ENCODE results near the gene LKAAEAR1. TPM values are rescaled to one million over a fixed set of nuclear protein-coding genes. Genes with fewer than 3 reads are reported as not detected.

The LKAAEAR1 gene
- total and polyA plus RNA-seq, 2 of the 13 experiments (the other 11 are each of a cell fraction or from before 2014, with no cell fraction given): not detected

GRCh38 chr20:64062596-64063388 is 21.4 kb downstream of the LKAAEAR1 start, which contains the start of gene TCEA2 (continued):
- TF ChIP-seq CHD4 (IDR thresholded peaks at IDR 0.05; ENCODE audit: borderline replicate concordance, low read length) (no peak), ZNF512B (CRISPR knock-in tag; IDR thresholded peaks at IDR 0.05; ENCODE audit: borderline replicate concordance) (no peak), ZNF274 (CRISPR knock-in tag; IDR thresholded peaks at IDR 0.05) (peak; percentile 98), DZIP1 (CRISPR knock-in tag; IDR thresholded peaks at IDR 0.05) (peak; percentile 97), ZNF850 (CRISPR knock-in tag; conservative IDR thresholded peaks at IDR 0.05) (peak; percentile 66; the same call in 1 of the 2 replicates), ZNF282 (IDR thresholded peaks at IDR 0.05; ENCODE audit: partially characterized antibody) (no peak), DMAP1 (CRISPR knock-in tag; IDR thresholded peaks at IDR 0.05) (peak; percentile 83), MIER2 (CRISPR knock-in tag; IDR thresholded peaks at IDR 0.05) (peak; percentile 81; the same call in 1 of the 2 replicates), ZNF33B (CRISPR knock-in tag; IDR thresholded peaks at IDR 0.05) (peak; percentile 97), RBM39 (IDR thresholded peaks at IDR 0.05; ENCODE audit: low read depth, low read length, poor library complexity, severe bottlenecking) (peak; percentile 92), RAD21 (CRISPR knock-in tag; IDR thresholded peaks at IDR 0.05) (peak; percentile 40; the same call in 1 of the 2 replicates), RFXANK (CRISPR knock-in tag; IDR thresholded peaks at IDR 0.05) (peak; percentile 91), NFRKB (IDR thresholded peaks at IDR 0.05) (no peak), GPBP1L1 (CRISPR knock-in tag; IDR thresholded peaks at IDR 0.05) (no peak), MAFK (conservative IDR thresholded peaks at IDR 0.05 in 1 of 2, IDR thresholded peaks at IDR 0.05 in 1 of 2; ENCODE audit: low read length in 2 of 2) (no peak)
- TF ChIP-seq, protein P1, sequence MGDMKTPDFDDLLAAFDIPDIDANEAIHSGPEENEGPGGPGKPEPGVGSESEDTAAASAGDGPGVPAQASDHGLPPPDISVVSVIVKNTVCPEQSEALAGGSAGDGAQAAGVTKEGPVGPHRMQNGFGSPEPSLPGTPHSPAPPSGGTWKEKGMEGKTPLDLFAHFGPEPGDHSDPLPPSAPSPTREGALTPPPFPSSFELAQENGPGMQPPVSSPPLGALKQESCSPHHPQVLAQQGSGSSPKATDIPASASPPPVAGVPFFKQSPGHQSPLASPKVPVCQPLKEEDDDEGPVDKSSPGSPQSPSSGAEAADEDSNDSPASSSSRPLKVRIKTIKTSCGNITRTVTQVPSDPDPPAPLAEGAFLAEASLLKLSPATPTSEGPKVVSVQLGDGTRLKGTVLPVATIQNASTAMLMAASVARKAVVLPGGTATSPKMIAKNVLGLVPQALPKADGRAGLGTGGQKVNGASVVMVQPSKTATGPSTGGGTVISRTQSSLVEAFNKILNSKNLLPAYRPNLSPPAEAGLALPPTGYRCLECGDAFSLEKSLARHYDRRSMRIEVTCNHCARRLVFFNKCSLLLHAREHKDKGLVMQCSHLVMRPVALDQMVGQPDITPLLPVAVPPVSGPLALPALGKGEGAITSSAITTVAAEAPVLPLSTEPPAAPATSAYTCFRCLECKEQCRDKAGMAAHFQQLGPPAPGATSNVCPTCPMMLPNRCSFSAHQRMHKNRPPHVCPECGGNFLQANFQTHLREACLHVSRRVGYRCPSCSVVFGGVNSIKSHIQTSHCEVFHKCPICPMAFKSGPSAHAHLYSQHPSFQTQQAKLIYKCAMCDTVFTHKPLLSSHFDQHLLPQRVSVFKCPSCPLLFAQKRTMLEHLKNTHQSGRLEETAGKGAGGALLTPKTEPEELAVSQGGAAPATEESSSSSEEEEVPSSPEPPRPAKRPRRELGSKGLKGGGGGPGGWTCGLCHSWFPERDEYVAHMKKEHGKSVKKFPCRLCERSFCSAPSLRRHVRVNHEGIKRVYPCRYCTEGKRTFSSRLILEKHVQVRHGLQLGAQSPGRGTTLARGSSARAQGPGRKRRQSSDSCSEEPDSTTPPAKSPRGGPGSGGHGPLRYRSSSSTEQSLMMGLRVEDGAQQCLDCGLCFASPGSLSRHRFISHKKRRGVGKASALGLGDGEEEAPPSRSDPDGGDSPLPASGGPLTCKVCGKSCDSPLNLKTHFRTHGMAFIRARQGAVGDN (CRISPR knock-in tag; IDR thresholded peaks at IDR 0.05): peak; percentile 96

Data from HepG2 (cell line).